GM20431 (cell line): ENCODE data around the gene PLCH1.
"Not testable (repeated sequence)": the region's sequence is repeated elsewhere in the genome, so short reads cannot be mapped to it uniquely, and the experiment has no call there.

Experiments
- in situ Hi-C: fragments of 300-500 bp; cut with MseI, MboI; formaldehyde crosslinking; loops from one replicate; pipeline ENCODE4 v1.15.0; 2020; ENCODE audit warnings: low sequenced_read_pairs; ENCODE audit not compliant: unreplicated experiment

The PLCH1 gene

GRCh38 chr3:155658006-155658405, 86.9 kb downstream of the PLCH1 start:
- in situ Hi-C loops: no loop called here

- in situ Hi-C loops: no loop called here
These were observed 87.7 kb downstream of the PLCH1 start for GRCh38 chr3:155657161-155657560.

GRCh38 chr3:155656466-155656865, 88.4 kb downstream of the PLCH1 start:
- in situ Hi-C loops: no loop called here

GRCh38 chr3:155651489-155652218, 93.2 kb downstream of the PLCH1 start:
- in situ Hi-C loops: no loop called here

- in situ Hi-C loops: no loop called here
These were observed 96.8 kb downstream of the PLCH1 start for GRCh38 chr3:155648013-155648591.

GRCh38 chr3:155647206-155647605, 97.7 kb downstream of the PLCH1 start:
- in situ Hi-C loops: no loop called here

GRCh38 chr3:155646669-155647068, 98.2 kb downstream of the PLCH1 start:
- in situ Hi-C loops: no loop called here

- in situ Hi-C loops: no loop called here
These were observed 98.7 kb downstream of the PLCH1 start for GRCh38 chr3:155646128-155646527.

GRCh38 chr3:155643581-155644165, 101.2 kb downstream of the PLCH1 start:
- in situ Hi-C loops: no loop called here

- in situ Hi-C loops: no loop called here
These were observed 102.9 kb downstream of the PLCH1 start for GRCh38 chr3:155641956-155642355.

GRCh38 chr3:155640098-155640497, 104.8 kb downstream of the PLCH1 start:
- in situ Hi-C loops: no loop called here

GRCh38 chr3:155639462-155640055, 105.3 kb downstream of the PLCH1 start:
- in situ Hi-C loops: no loop called here

GRCh38 chr3:155638461-155638860, 106.4 kb downstream of the PLCH1 start:
- in situ Hi-C loops: not testable (repeated sequence)

- in situ Hi-C loops: no loop called here
These were observed 107.3 kb downstream of the PLCH1 start for GRCh38 chr3:155637567-155637966.

GRCh38 chr3:155635056-155635455, 109.8 kb downstream of the PLCH1 start:
- in situ Hi-C loops: no loop called here

- in situ Hi-C loops: no loop called here
These were observed 110.7 kb downstream of the PLCH1 start for GRCh38 chr3:155634121-155634719.

GRCh38 chr3:155631323-155632019, 113.4 kb downstream of the PLCH1 start:
- in situ Hi-C loops: no loop called here

- in situ Hi-C loops: no loop called here
These were observed 115.3 kb downstream of the PLCH1 start for GRCh38 chr3:155629556-155629955.

GRCh38 chr3:155629056-155629455, 115.8 kb downstream of the PLCH1 start:
- in situ Hi-C loops: no loop called here

- in situ Hi-C loops: not testable (repeated sequence)
These were observed 122.2 kb downstream of the PLCH1 start for GRCh38 chr3:155622647-155623046.
